ENCODE measurements around the gene TSNAXIP1.

TSNAXIP1 gene

DNA sequence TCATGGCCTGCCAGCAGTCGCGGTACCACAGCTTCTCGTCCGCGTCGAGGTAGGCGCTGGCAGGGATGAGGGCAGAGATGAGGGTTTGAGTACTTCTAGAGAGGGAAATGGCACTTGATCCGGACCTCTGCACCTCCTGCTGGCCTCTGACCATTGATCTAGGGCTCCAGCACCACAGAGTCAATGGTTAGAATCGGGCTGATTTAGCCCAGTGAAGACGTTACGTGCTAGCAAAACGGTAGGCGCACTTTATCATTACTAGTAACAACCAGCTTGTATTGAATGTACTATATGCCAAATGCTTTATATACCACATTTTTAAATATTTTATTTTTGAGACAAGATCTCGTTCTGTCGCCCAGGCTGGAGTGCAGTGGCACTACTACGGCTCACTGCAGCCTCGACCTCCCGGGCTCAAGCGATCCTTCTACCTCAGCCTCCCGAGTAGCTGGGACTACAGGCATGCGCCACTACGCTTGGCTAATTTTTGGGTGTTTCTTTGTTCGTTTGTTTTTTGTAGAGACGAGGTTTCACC is 526 bp downstream of the TSNAXIP1 start:
- no peak for DNase-seq (ENCODE audit: low read depth in 2 of 2)
- TF ChIP-seq, protein P1, sequence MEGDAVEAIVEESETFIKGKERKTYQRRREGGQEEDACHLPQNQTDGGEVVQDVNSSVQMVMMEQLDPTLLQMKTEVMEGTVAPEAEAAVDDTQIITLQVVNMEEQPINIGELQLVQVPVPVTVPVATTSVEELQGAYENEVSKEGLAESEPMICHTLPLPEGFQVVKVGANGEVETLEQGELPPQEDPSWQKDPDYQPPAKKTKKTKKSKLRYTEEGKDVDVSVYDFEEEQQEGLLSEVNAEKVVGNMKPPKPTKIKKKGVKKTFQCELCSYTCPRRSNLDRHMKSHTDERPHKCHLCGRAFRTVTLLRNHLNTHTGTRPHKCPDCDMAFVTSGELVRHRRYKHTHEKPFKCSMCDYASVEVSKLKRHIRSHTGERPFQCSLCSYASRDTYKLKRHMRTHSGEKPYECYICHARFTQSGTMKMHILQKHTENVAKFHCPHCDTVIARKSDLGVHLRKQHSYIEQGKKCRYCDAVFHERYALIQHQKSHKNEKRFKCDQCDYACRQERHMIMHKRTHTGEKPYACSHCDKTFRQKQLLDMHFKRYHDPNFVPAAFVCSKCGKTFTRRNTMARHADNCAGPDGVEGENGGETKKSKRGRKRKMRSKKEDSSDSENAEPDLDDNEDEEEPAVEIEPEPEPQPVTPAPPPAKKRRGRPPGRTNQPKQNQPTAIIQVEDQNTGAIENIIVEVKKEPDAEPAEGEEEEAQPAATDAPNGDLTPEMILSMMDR (IDR thresholded peaks at IDR 0.05; ENCODE audit: low read depth, low read length): peak; percentile 24
- H3K4me3 ChIP-seq (replicated peaks in 1 of 2; ENCODE audit: low read depth in 2 of 2, low read length in 2 of 2): peak overlapping the region; percentile 96 to 97

DNA sequence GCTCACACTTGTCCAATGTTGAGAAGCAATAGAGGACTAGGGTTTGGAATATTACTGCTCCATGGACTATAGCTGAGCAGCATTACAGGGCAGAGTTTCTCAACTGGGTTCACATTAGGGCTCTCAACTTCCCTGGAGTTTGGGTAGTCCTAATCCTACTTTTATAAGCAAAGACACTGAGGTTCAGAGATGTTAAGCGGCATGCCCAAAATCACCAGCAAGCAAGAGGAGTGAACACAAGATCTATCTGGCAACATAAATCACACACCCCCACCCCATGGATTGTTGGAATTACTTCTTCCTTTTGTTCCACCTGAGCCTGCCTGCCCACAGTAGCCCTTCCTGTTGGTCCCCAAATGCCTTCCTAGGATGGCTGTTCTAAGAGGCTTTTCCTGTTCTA is 5.2 kb downstream of the TSNAXIP1 start:
- DNase-seq (ENCODE audit: low read depth in 2 of 2): no peak
- TF ChIP-seq, protein P1 (IDR thresholded peaks at IDR 0.05; ENCODE audit: low read depth, low read length): no peak
- no peak overlapping the region for H3K4me3 ChIP-seq (replicated peaks in 1 of 2; ENCODE audit: low read depth in 2 of 2, low read length in 2 of 2)

DNA sequence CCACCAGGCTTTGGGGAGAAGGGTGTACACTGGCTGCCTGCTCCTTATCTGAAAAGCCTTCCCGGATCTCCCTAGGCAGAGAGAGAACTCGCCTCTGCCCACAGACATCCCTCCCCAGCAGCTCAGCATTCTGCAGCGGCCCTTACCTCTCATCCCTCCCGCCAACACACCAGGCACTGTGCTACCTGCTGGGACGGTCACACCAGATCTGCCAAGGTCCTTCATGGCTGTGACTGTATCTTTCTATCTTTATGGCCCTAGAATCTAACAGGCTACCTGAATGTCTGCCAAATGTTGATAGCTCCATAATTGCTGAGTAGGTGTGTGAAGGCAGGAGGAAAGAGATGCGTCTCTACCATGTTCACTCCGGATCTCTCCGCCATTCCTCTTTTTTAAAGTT is 7.9 kb downstream of the TSNAXIP1 start:
- no peak overlapping the region for H3K4me3 ChIP-seq (replicated peaks in 1 of 2; ENCODE audit: low read depth in 2 of 2, low read length in 2 of 2)
- TF ChIP-seq, protein P1 (IDR thresholded peaks at IDR 0.05; ENCODE audit: low read depth, low read length): no peak
- no peak for DNase-seq (ENCODE audit: low read depth in 2 of 2)

DNA sequence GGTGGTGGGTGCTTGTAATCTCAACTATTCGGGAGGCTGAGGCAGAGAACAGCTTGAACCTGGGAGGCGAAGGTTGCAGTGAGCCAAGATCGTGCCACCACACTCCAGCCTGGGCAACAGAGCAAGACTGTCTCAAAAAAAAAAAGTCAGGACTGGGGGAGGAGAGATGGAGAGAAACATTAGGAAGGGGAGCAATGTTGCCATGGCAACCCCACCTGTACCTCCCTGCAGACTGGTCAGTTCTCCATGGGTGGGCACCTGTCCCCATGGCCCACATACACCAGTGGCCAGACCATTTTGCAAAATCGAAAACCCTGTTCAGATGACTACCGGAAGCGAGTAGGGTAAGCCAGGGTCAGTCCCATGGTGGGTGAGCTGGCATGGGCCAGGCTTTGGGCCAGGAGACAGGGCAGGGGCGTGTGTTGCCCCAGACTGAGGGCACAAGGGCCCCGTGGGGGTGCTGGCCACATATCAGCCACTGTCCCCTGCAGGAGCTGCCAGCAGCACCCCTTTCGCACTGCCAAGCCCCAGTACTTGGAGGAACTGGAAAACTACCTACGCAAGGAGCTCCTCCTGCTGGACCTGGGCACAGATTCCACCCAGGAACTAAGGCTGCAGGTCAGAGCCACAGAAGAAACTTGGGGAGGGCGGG is 14.0 kb downstream of the TSNAXIP1 start:
- TF ChIP-seq, protein P1 (IDR thresholded peaks at IDR 0.05; ENCODE audit: low read depth, low read length): no peak
- no peak for DNase-seq (ENCODE audit: low read depth in 2 of 2)
- H3K4me3 ChIP-seq (replicated peaks in 1 of 2; ENCODE audit: low read depth in 2 of 2, low read length in 2 of 2): no peak overlapping the region

DNA sequence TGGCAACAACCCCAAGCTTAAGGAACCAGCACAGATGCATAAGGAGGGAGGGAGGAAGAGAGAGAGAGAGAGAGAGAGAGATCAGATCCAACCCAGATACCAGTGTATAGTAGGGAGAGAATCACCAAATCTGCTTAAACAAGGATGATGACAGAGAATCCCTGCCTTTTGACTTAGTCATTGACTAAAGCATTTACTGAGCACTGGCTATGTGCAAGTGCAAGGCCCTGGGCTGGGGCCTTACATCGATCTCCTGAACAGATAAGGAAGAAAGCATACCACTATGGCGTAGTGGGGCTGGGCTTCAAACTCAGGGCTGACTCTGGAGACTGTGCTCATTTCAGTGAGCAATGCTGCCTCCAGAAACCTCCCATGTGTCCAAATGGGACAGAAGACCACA is 15.8 kb downstream of the TSNAXIP1 start:
- H3K4me3 ChIP-seq (replicated peaks in 1 of 2; ENCODE audit: low read depth in 2 of 2, low read length in 2 of 2): no peak overlapping the region
- TF ChIP-seq, protein P1 (IDR thresholded peaks at IDR 0.05; ENCODE audit: low read depth, low read length): no peak
- peak in 1 of 2 donors; percentile 16 for DNase-seq (ENCODE audit: low read depth in 2 of 2)

DNA sequence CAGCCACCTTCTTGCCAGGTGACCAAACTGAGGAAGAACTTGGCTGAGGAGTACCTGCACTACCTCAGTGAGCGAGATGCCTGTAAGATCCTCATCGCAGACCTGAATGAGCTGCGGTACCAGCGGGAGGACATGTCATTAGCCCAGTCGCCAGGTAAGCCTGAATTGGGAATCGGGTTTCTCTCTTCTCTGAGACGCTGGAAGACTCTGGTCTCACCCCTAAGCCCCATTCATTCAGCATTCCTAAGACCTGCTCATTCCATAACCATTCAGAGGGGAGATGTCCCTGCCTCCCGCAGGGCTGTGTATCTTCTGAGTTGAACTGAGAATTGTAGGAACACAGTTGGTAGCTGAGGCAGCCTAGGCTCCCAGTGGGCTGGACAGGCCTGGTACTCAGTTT is 18.4 kb downstream of the TSNAXIP1 start:
- H3K4me3 ChIP-seq (replicated peaks in 1 of 2; ENCODE audit: low read depth in 2 of 2, low read length in 2 of 2): no peak overlapping the region
- DNase-seq (ENCODE audit: low read depth in 2 of 2): no peak
- TF ChIP-seq, protein P1 (IDR thresholded peaks at IDR 0.05; ENCODE audit: low read depth, low read length): no peak

DNA sequence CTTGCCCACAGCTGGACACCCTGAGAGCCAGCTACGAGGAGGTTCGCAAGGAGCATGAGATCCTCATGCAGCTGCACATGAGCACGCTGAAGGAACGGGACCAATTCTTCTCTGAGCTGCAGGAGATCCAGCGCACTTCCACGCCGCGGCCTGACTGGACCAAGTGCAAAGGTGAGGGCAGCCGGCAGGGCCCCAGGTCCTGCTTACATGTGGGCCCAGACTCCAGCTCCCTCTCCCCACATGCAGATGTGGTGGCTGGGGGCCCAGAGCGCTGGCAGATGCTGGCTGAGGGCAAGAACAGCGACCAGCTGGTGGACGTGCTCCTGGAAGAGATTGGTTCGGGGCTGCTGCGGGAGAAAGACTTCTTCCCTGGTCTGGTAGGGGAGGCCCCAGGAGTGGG is 19.2 kb downstream of the TSNAXIP1 start:
- TF ChIP-seq, protein P1 (IDR thresholded peaks at IDR 0.05; ENCODE audit: low read depth, low read length): no peak
- no peak for DNase-seq (ENCODE audit: low read depth in 2 of 2)
- H3K4me3 ChIP-seq (replicated peaks in 1 of 2; ENCODE audit: low read depth in 2 of 2, low read length in 2 of 2): no peak overlapping the region

Data from cardiac fibroblast (primary cell).